NCI-H1105 treated with DMSO at 0.1 percent for 48 hours (cell line): Measurements from ENCODE around the gene TBX3.

Source experiments
- DNase-seq: peaks from one replicate; lab custom pipeline; 2025; lab: John Stamatoyannopoulos, UW

Gene TBX3

GRCh38 chr12:114627393-114627792 is 56.6 kb downstream of the TBX3 start:
- DNase-seq: no peak

GRCh38 chr12:114625294-114625851 is 58.6 kb downstream of the TBX3 start:
- peak; percentile 60 for DNase-seq

- DNase-seq: no peak
These were observed 60.2 kb downstream of the TBX3 start for GRCh38 chr12:114623737-114624136.
